HG02938 (cell line): Measurements from ENCODE around the gene SNRPB2.
A peak's percentile ranks its signal among the peaks of the same experiment; 100 is the strongest.

Experiments used
- ATAC-seq: cut with Tn5 transposase; IDR thresholded peaks from one replicate; pipeline ENCODE4 v1.9.1; 2021; ENCODE audit warnings: mild to moderate bottlenecking, moderate library complexity; ENCODE audit not compliant: unreplicated experiment

SNRPB2 gene

GRCh38 chr20:16729565-16730460 lies at the start of gene SNRPB2:
Gene SNRPB2, plus strand, starts transcription at chr20:16730026. Its CDS starts 1,677 bp downstream, at chr20:16731703.
- ATAC-seq: peak; percentile 99

- no peak for ATAC-seq
Observed at GRCh38 chr20:16684416-16684815, 45.4 kb upstream of the SNRPB2 start.

- ATAC-seq: no peak
Observed at GRCh38 chr20:16689906-16690305, 39.9 kb upstream of the SNRPB2 start.

- ATAC-seq: no peak
Observed at GRCh38 chr20:16691381-16691780, 38.4 kb upstream of the SNRPB2 start.

- ATAC-seq: no peak
Observed at GRCh38 chr20:16692009-16692408, 37.8 kb upstream of the SNRPB2 start.

GRCh38 chr20:16692442-16692841 lies 37.4 kb upstream of the SNRPB2 start:
- ATAC-seq: no peak

GRCh38 chr20:16693278-16693677 lies 36.5 kb upstream of the SNRPB2 start:
- ATAC-seq: no peak

GRCh38 chr20:16694161-16694560 lies 35.7 kb upstream of the SNRPB2 start:
- ATAC-seq: no peak

GRCh38 chr20:16695628-16696027 lies 34.2 kb upstream of the SNRPB2 start:
- no peak for ATAC-seq

- no peak for ATAC-seq
Observed at GRCh38 chr20:16699293-16699692, 30.5 kb upstream of the SNRPB2 start.

GRCh38 chr20:16701296-16701695 lies 28.5 kb upstream of the SNRPB2 start:
- ATAC-seq: peak; percentile 51

- ATAC-seq: no peak
Observed at GRCh38 chr20:16703570-16703969, 26.3 kb upstream of the SNRPB2 start.

GRCh38 chr20:16707674-16708073 lies 22.2 kb upstream of the SNRPB2 start:
- ATAC-seq: peak; percentile 43

GRCh38 chr20:16708602-16709001 lies 21.2 kb upstream of the SNRPB2 start:
- ATAC-seq: no peak

- ATAC-seq: peak; percentile 82
Observed at GRCh38 chr20:16709017-16709416, 20.8 kb upstream of the SNRPB2 start.

GRCh38 chr20:16710781-16711180 lies 19.0 kb upstream of the SNRPB2 start:
- ATAC-seq: peak; percentile 47

GRCh38 chr20:16711661-16712258 lies 18.1 kb upstream of the SNRPB2 start:
- no peak for ATAC-seq

GRCh38 chr20:16712511-16712947 lies 17.3 kb upstream of the SNRPB2 start:
- no peak for ATAC-seq

GRCh38 chr20:16713066-16713465 lies 16.8 kb upstream of the SNRPB2 start:
- ATAC-seq: no peak

- ATAC-seq: no peak
Observed at GRCh38 chr20:16714242-16714641, 15.6 kb upstream of the SNRPB2 start.

- no peak for ATAC-seq
Observed at GRCh38 chr20:16714751-16715150, 15.1 kb upstream of the SNRPB2 start.

- no peak for ATAC-seq
Observed at GRCh38 chr20:16719421-16719820, 10.4 kb upstream of the SNRPB2 start.
